CD4-positive, alpha-beta T cell (primary cell): Measurements from ENCODE around the gene CNTROB. TPM values are rescaled to one million over a fixed set of nuclear protein-coding genes. Genes with fewer than 3 reads are reported as not detected.

Source experiments
- ATAC-seq: fragments of 200-7000 bp; cut with Tn5 transposase; one replicate; pipeline ENCODE4 v1.10.0; 2022; ENCODE audit warnings: mild to moderate bottlenecking; ENCODE audit not compliant: poor library complexity
- CTCF ChIA-PET: fragments of 350-600 bp; sonication (Branson Sonifier 250); formaldehyde crosslinking; loops from one replicate; lab custom pipeline; 2021; ENCODE audit warnings: antibody characterized with exemption, inconsistent platforms; lab: Charles Lee
- POLR2A ChIA-PET: fragments of 350-600 bp; sonication (Branson Sonifier 250); formaldehyde crosslinking; loops from one replicate; lab custom pipeline; 2021; ENCODE audit warnings: antibody characterized with exemption, inconsistent platforms; lab: Charles Lee
- DNase-seq, 14 experiments: peaks; one replicate each; pipeline ENCODE4 v3.0.0-alpha.2; 2013 to 2020; ENCODE audit warnings: mixed read lengths in 2 of 14
- H3K27ac ChIP-seq, 2 donors: one replicate each; pipeline versions ENCODE4 v1.5.1 to v1.7.0; 2013; ENCODE audit warnings: low read length in 2 of 2, low read depth in 1 of 2, mild to moderate bottlenecking in 1 of 2
- H3K27me3 ChIP-seq, 2 experiments: 1 replicate in 1 of 2; 2 replicates in 1 of 2; pipeline versions ENCODE4 v1.6.1 to v1.7.0; 2013; ENCODE audit warnings: low read length in 2 of 2, control low read depth in 1 of 2, mild to moderate bottlenecking in 1 of 2, moderate library complexity in 1 of 2; ENCODE audit not compliant: insufficient read depth in 2 of 2, control insufficient read depth in 1 of 2
- H3K36me3 ChIP-seq: one replicate; pipeline ENCODE4 v1.6.1; 2013; ENCODE audit warnings: low read length, control low read depth; ENCODE audit not compliant: insufficient read depth
- H3K4me1 ChIP-seq: one replicate; pipeline ENCODE4 v1.6.1; 2013; ENCODE audit warnings: low read length, control low read depth; ENCODE audit not compliant: insufficient read depth
- H3K4me3 ChIP-seq: one replicate; pipeline ENCODE4 v1.5.1; 2013; ENCODE audit warnings: mild to moderate bottlenecking, low read length, moderate library complexity
- H3K9me3 ChIP-seq, 2 experiments: 1 replicate in 1 of 2; 2 replicates in 1 of 2; pipeline versions ENCODE4 v1.6.1 to v1.7.0; 2013; ENCODE audit warnings: low read length in 2 of 2, mild to moderate bottlenecking in 2 of 2, control low read depth in 1 of 2, moderate library complexity in 1 of 2; ENCODE audit not compliant: control insufficient read depth in 1 of 2, insufficient read depth in 1 of 2
- H3K27ac Mint-ChIP-seq: one replicate; pipeline ENCODE4 v1.8.0; 2020; ENCODE audit warnings: mixed read lengths
- H3K27me3 Mint-ChIP-seq: one replicate; pipeline ENCODE4 v1.8.0; 2021; ENCODE audit warnings: mixed read lengths
- H3K36me3 Mint-ChIP-seq: one replicate; pipeline ENCODE4 v1.8.0; 2021; ENCODE audit warnings: low read depth, mixed read lengths
- H3K4me1 Mint-ChIP-seq: one replicate; pipeline ENCODE4 v1.8.0; 2021; ENCODE audit warnings: low read depth, mixed read lengths
- H3K4me3 Mint-ChIP-seq: one replicate; pipeline ENCODE4 v1.8.0; 2020; ENCODE audit warnings: mild to moderate bottlenecking, mixed read lengths
- H3K9me3 Mint-ChIP-seq: one replicate; pipeline ENCODE4 v1.8.0; 2020; ENCODE audit warnings: mixed read lengths
- intact Hi-C, 2 experiments: fragments of 100-400 bp; cut with DNase I in 1 of 2; cut with micrococcal nuclease in 1 of 2; formaldehyde crosslinking; loops; one replicate each; pipeline versions ENCODE4 v1.15.1 to v1.9.0; 2023 to 2025; cut with DNase I, micrococcal nuclease
- total RNA-seq, 174 experiments: library from RNA in 2 of 174; stranded (reverse) in 2 of 174; gene quantifications; one replicate each; pipeline ENCODE4 v1.2.3 and lab custom pipeline; 2021 to 2026
- TF ChIP-seq, protein P1 (sequence below): fragments of 200-600 bp; IDR thresholded peaks from one replicate; pipeline ENCODE4 v1.8.0; 2022; ENCODE audit warnings: antibody characterized with exemption, mild to moderate bottlenecking

Gene CNTROB
- total RNA-seq, 2 experiments from 2014 or later, result 20.6 to 21.9 TPM

DNA sequence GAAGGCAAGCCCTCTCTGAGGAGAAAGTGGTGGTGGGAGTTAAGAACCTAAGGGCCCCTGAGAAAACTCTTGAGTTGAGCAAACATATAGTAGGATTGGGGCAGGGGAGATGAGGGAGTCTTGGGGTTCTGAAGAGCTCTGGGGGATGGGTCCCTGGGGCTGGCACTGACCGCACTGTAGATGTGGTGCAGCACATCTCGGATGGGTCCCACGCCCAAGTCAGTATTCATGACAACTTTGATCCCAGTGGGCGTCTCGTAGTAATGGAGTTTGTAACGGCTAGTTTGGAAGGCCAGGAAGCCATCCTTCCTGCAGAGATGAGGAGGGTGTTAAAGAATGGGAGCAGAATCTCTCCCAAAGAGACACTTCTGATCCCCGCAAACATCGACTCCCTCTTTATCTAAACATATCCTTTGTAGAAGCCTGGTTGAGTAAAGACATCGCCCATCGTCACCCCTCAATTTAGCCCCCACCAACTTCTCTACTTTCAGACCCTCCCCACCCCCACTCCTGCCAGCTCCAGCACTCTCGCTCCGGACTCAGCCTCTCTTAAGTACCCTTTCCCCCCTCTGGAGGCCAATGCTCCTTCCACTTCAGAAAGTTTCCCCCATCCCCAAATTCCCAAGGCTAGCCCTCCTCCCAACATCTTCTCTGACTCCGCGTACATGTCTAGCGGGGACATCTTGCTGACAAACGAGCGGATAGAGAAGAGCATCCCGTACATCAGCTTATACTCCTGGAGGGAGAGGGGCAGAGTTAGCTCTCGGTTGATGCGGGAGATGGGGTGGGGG is 970 bp upstream of the CNTROB start:
- H3K9me3 ChIP-seq, result no peaks in the 10 kb centered on the region
- DNase-seq, result no peak
- H3K9me3 Mint-ChIP-seq, result no peaks in the 10 kb centered on the region
- no peaks in the 10 kb centered on the region for H3K27me3 ChIP-seq
- TF ChIP-seq, protein P1, sequence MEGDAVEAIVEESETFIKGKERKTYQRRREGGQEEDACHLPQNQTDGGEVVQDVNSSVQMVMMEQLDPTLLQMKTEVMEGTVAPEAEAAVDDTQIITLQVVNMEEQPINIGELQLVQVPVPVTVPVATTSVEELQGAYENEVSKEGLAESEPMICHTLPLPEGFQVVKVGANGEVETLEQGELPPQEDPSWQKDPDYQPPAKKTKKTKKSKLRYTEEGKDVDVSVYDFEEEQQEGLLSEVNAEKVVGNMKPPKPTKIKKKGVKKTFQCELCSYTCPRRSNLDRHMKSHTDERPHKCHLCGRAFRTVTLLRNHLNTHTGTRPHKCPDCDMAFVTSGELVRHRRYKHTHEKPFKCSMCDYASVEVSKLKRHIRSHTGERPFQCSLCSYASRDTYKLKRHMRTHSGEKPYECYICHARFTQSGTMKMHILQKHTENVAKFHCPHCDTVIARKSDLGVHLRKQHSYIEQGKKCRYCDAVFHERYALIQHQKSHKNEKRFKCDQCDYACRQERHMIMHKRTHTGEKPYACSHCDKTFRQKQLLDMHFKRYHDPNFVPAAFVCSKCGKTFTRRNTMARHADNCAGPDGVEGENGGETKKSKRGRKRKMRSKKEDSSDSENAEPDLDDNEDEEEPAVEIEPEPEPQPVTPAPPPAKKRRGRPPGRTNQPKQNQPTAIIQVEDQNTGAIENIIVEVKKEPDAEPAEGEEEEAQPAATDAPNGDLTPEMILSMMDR, result no peak
- no peak for ATAC-seq
- intact Hi-C loops, result loop anchor here (1.0 to 5.0 kb wide), 4 partner anchors 15 to 314 kb away; partner anchors contain the start of genes CHD3 (in 1 of the 2) and RNF227 (in 1 of the 2)
- peaks cover 40% of the 10 kb centered on the region for H3K4me1 ChIP-seq
- H3K4me3 Mint-ChIP-seq, result peak overlapping the region; percentile 97
- H3K36me3 Mint-ChIP-seq, result peaks cover 42% of the 10 kb centered on the region
- H3K4me3 ChIP-seq, result peak overlapping the region; percentile 94
- peaks cover 13% of the 10 kb centered on the region for H3K36me3 ChIP-seq
- ChIA-PET POLR2A (interaction anchor here (1.0 to 5.3 kb wide), 17 partner anchors 9 to 446 kb away, joined by 3 to 60 read pairs (median 5); partner anchors contain the start of genes CYB5D1, FXR2, NAA38 and POLR2A), CTCF (interaction anchor here (1.0 to 2.6 kb wide), 7 partner anchors 15 to 143 kb away, joined by 3 to 12 read pairs (median 7); partner anchors contain the start of gene RNF227)
- peak overlapping the region; percentile 90 for H3K27ac Mint-ChIP-seq
- H3K4me1 Mint-ChIP-seq, result peaks cover 46% of the 10 kb centered on the region
- peak overlapping the region; percentile 83 for H3K27ac ChIP-seq
- no peaks in the 10 kb centered on the region for H3K27me3 Mint-ChIP-seq

DNA sequence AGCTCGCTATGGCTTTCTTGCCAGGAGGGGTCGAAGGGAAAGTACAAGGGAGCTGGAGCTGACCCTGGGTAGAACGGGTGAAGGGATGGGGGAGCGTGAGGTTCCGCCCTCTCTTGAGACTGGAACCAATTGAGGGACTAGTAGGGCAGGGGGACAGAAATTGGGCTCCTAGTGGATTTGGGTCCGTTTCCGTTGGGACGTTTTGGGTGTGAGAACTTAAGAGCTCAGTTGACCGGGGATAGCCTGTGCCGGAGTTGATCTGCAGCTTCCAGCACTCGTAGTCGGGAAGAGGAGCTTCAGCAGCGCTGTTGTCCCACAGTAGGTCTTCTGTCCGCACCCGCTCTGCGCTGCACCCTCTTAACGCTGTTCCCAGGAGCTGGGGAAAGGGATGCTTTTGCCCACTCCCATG is 481 bp downstream of the CNTROB start:
- intact Hi-C loops, result loop anchor here (1.0 to 5.0 kb wide), 5 partner anchors 10 to 315 kb away; partner anchors contain the start of genes CHD3 (in 1 of the 2) and RNF227 (in 1 of the 2)
- no peaks in the 10 kb centered on the region for H3K9me3 Mint-ChIP-seq
- peak overlapping the region; percentile 97 for H3K4me3 Mint-ChIP-seq
- TF ChIP-seq, protein P1, result no peak
- peaks cover 51% of the 10 kb centered on the region for H3K36me3 Mint-ChIP-seq
- H3K4me1 ChIP-seq, result peaks cover 40% of the 10 kb centered on the region
- H3K27ac Mint-ChIP-seq, result peak overlapping the region; percentile 90
- peak overlapping the region; percentile 83 for H3K27ac ChIP-seq
- no peaks in the 10 kb centered on the region for H3K27me3 ChIP-seq
- no peaks in the 10 kb centered on the region for H3K9me3 ChIP-seq
- CTCF ChIA-PET, result interaction anchor here (0.9 to 2.6 kb wide), 9 partner anchors 10 to 245 kb away, joined by 3 to 12 read pairs (median 7); partner anchors contain the start of genes RNF227 and TP53
- ATAC-seq, result peak; percentile 19
- peak overlapping the region; percentile 94 for H3K4me3 ChIP-seq
- H3K36me3 ChIP-seq, result peaks cover 25% of the 10 kb centered on the region
- POLR2A ChIA-PET, result interaction anchor here (1.0 to 5.3 kb wide), 15 partner anchors 10 to 317 kb away, joined by 3 to 60 read pairs (median 7); partner anchors contain the start of genes CYB5D1, FXR2, NAA38 and RNF227
- peaks cover 52% of the 10 kb centered on the region for H3K4me1 Mint-ChIP-seq
- no peaks in the 10 kb centered on the region for H3K27me3 Mint-ChIP-seq
- peak in 2 of 14 experiments; percentile 5 to 45 for DNase-seq

DNA sequence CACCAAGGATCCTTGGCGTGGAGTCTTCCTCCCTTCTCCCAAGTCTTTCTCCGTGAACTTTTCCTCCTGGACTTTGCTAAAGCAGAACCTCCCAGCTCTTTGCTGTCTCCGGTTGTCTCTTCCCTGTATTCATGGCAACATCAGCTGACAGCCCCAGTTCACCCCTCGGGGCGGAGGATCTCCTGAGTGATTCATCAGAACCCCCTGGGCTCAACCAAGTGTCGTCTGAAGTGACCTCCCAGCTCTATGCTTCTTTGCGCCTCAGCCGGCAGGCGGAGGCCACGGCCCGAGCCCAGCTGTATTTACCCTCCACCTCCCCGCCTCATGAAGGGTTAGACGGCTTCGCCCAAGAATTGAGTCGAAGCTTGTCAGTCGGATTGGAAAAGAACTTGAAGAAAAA is 943 bp downstream of the CNTROB start:
- H3K27ac ChIP-seq, result no peak overlapping the region
- H3K27me3 ChIP-seq, result no peaks in the 10 kb centered on the region
- DNase-seq (peak in 4 of 14 experiments; percentile 21 to 68 (median 44)), ATAC-seq (no peak)
- no peaks in the 10 kb centered on the region for H3K9me3 ChIP-seq
- peaks cover 40% of the 10 kb centered on the region for H3K4me1 ChIP-seq
- ChIA-PET POLR2A (interaction anchor here (1.1 to 5.3 kb wide), 10 partner anchors 10 to 247 kb away, joined by 3 to 60 read pairs (median 13); partner anchors contain the start of genes CYB5D1, NAA38 and RNF227), CTCF (interaction anchor here (0.9 to 2.6 kb wide), 9 partner anchors 11 to 245 kb away, joined by 3 to 12 read pairs (median 7); partner anchors contain the start of genes RNF227 and TP53)
- peak overlapping the region; percentile 90 for H3K27ac Mint-ChIP-seq
- TF ChIP-seq, protein P1, result no peak
- H3K4me3 Mint-ChIP-seq, result peak overlapping the region; percentile 97
- H3K36me3 ChIP-seq, result peaks cover 25% of the 10 kb centered on the region
- H3K4me1 Mint-ChIP-seq, result peaks cover 49% of the 10 kb centered on the region
- H3K9me3 Mint-ChIP-seq, result no peaks in the 10 kb centered on the region
- H3K4me3 ChIP-seq, result peak overlapping the region; percentile 94
- peaks cover 47% of the 10 kb centered on the region for H3K36me3 Mint-ChIP-seq
- H3K27me3 Mint-ChIP-seq, result no peaks in the 10 kb centered on the region
- intact Hi-C loops, result loop anchor here (1.0 to 5.0 kb wide), 5 partner anchors 11 to 316 kb away; partner anchors contain the start of genes CHD3 (in 1 of the 2) and RNF227 (in 1 of the 2)
